Measurements from ENCODE around the gene CAV1. TPM values are rescaled to one million over a fixed set of nuclear protein-coding genes. Genes with fewer than 3 reads are reported as not detected.

CAV1 gene
- total and polyA plus RNA-seq, 2 of the 13 experiments (the other 11 are each of a cell fraction or from before 2014, with no cell fraction given): 0.40 TPM; not detected in 1

- no peak for FAIRE-seq
- no peak overlapping the region for H3K4me2 ChIP-seq (ENCODE audit: low read depth, low read length)
- no peak overlapping the region for H3K9ac ChIP-seq (ENCODE audit: insufficient read depth, low read depth, low read length)
- H3K27me3 ChIP-seq (ENCODE audit: control insufficient read depth in 1 of 2, insufficient read depth in 2 of 2, low read length in 2 of 2): 0 out of 5 replicates have a peak, but pooled peaks cover 1 to 7% of the 10 kb centered on the region in 2 experiments
- DNase-seq (ENCODE audit: low spot score): no peak
- H4K20me1 ChIP-seq (ENCODE audit: insufficient read depth, low read length): no peaks in the 10 kb centered on the region
- no peaks in the 10 kb centered on the region for H3K36me3 ChIP-seq (replicated peaks in 1 of 2; ENCODE audit: control insufficient read depth in 1 of 2, insufficient read depth in 2 of 2, low read length in 2 of 2)
- ChIA-PET CTCF (ENCODE audit: low intra/inter-chr PET ratio, low total read pairs) (no interaction called here), POLR2A (no interaction called here)
- no peaks in the 10 kb centered on the region for H3K9me3 ChIP-seq (ENCODE audit: low read length)
- BruUV-seq (replicated peaks): no TSS peak
- TF ChIP-seq MATR3 (CRISPR knock-in tag; IDR thresholded peaks at IDR 0.05): no peak
- no peak for TF ChIP-seq PHF5A (CRISPR knock-in tag; IDR thresholded peaks at IDR 0.05; ENCODE audit: low read depth, unreplicated experiment)
- no peak for TF ChIP-seq TCF7L2 (IDR thresholded peaks at IDR 0.05; ENCODE audit: low read depth, low read length)
- no peak for TF ChIP-seq ZNF44 (CRISPR knock-in tag; IDR thresholded peaks at IDR 0.05)
- no peak for TF ChIP-seq THAP9 (CRISPR knock-in tag; IDR thresholded peaks at IDR 0.05; ENCODE audit: borderline replicate concordance)
- no peak for TF ChIP-seq FOXP1 (IDR thresholded peaks at IDR 0.05)
- no peak for TF ChIP-seq FOXP1 (CRISPR knock-in tag; IDR thresholded peaks at IDR 0.05)
- TF ChIP-seq CTCF (CRISPR knock-in tag; IDR thresholded peaks at IDR 0.05): no peak
- no peak for TF ChIP-seq ZNF253 (CRISPR knock-in tag; IDR thresholded peaks at IDR 0.05; ENCODE audit: borderline replicate concordance)
- no peak for TF ChIP-seq ZNF580 (CRISPR knock-in tag; IDR thresholded peaks at IDR 0.05; ENCODE audit: borderline replicate concordance, low read depth)
- H3K4me1 ChIP-seq (ENCODE audit: insufficient read depth, low read length): no peaks in the 10 kb centered on the region
- H3K27ac ChIP-seq (ENCODE audit: extremely low read length, insufficient read depth, low read length): no peak overlapping the region
- no peak overlapping the region for H3K4me3 ChIP-seq (replicated peaks in 1 of 3; ENCODE audit: insufficient read depth in 1 of 3, low read depth in 2 of 3, low read length in 3 of 3)
- no peak for ATAC-seq
- no peaks in the 10 kb centered on the region for H3K79me2 ChIP-seq (ENCODE audit: insufficient read depth, low read length)
- in situ Hi-C loops (cut with HindIII; ENCODE audit: extremely low pct_ligation_motif_present, low pct_unique_long_range_greater_than_20kb): no loop called here
- no peak overlapping the region for H2AFZ ChIP-seq (ENCODE audit: low read length)
- 18% methylated on average over 5 of the region's 5 CpGs for WGBS (ENCODE audit: low lambda C conversion rate)
- intact Hi-C loops (cut with micrococcal nuclease; ENCODE audit: unreplicated experiment): no loop called here
Measured at GRCh38 chr7:116582806-116583444, 58.1 kb downstream of the CAV1 start.

Data from HepG2 (cell line).